Measurements from ENCODE around the gene F10.

Gene F10

GRCh38 chr13:113119822-113120189 is 2.8 kb upstream of the F10 start:
- Histone ChIP-seq H3K4me3 (ENCODE audit: low read length) (no peak overlapping the region), H3K4me1 (ENCODE audit: insufficient read depth, low read length) (peaks cover 13% of the 10 kb centered on the region), H3K36me3 (ENCODE audit: insufficient read depth, low read length) (no peaks in the 10 kb centered on the region), H2AFZ (ENCODE audit: low read depth, low read length) (no peak overlapping the region), H3K9me3 (ENCODE audit: low read length) (no peaks in the 10 kb centered on the region), H3K27me3 (ENCODE audit: insufficient read depth, low read length) (no peaks in the 10 kb centered on the region)

DNA sequence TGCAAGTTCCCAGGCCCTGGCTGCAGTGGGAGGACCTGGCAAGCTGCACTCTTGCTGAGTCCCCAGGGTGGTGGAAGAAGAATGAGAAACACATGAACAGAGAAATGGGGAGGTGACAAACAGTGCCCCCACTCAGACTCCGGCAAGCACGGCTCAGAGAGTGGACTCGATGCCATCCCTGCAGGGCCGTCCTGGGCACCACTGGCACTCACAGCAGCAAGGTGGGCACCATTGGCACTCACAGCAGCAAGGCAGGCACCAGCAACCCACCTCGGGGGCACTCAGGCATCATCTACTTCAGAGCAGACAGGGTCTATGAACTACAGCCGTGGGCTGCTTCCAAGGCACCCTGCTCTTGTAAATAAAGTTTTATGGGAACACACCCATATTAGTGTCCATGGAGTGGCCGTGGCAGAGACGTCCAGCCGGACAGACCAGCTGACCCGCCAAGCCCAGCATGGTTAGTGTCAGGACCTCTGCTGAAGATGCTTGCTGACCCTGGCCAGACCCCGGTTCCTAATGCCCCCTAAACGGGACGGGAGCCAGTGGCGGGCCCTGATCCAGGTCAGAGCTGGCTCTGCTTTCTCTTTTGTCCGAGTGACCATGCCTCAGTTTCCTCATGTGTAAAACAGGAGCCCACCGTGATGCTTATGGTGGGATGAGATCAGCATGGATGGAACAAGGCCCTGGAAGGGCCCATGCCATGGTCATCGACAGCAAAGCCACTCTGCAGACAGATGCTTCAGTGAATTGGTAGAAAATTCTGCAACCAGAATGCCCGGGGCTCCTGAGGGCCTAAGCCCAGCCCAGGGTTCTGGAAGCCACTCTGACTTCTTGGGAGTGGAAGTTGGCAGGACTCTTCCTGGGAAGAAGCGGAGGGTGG is 2.1 kb upstream of the F10 start:
- Histone ChIP-seq H3K4me3 (ENCODE audit: low read length) (no peak overlapping the region), H3K27me3 (ENCODE audit: insufficient read depth, low read length) (no peaks in the 10 kb centered on the region), H3K4me1 (ENCODE audit: insufficient read depth, low read length) (peaks cover 13% of the 10 kb centered on the region), H3K9me3 (ENCODE audit: low read length) (no peaks in the 10 kb centered on the region), H2AFZ (ENCODE audit: low read depth, low read length) (no peak overlapping the region), H3K36me3 (ENCODE audit: insufficient read depth, low read length) (no peaks in the 10 kb centered on the region)

DNA sequence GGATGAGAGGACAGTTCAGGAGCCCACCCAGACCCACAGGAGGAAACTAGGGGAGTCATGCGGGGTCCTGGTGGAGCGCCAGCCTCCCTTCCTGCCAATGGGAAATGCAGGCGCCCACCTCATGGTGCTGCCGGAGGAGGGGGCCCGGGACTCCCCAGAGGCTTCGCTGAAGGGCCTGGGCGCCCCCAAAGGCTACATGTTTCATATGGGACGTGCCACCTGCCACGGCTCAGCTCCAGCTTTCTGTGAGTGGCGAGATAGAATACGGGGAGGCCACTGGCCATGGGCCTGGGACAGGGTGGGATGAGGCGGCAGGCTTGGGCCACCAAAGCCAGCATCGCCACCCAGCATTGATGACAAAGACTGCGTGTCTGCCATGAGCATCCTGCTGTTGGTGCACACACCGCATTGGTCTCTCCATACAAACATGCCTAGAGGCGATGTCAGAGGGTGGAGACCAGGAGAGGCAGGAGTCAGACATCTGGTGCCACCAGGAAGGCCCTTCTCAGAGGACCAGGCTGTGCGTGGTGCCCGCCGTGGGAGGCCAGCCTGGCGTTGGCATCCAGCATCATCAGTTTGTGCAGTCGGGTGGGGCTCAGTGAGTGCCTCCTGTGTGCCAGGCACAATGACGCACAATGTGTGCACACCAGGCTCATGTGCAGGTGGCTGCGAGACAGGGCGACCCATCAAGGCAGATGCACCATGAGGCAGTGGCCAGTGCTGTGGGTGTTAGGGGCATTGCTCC is 1.2 kb upstream of the F10 start:
- Histone ChIP-seq H3K27me3 (ENCODE audit: insufficient read depth, low read length) (no peaks in the 10 kb centered on the region), H2AFZ (ENCODE audit: low read depth, low read length) (no peak overlapping the region), H3K4me1 (ENCODE audit: insufficient read depth, low read length) (peaks cover 13% of the 10 kb centered on the region), H3K9me3 (ENCODE audit: low read length) (no peaks in the 10 kb centered on the region), H3K36me3 (ENCODE audit: insufficient read depth, low read length) (no peaks in the 10 kb centered on the region), H3K4me3 (ENCODE audit: low read length) (no peak overlapping the region)

DNA sequence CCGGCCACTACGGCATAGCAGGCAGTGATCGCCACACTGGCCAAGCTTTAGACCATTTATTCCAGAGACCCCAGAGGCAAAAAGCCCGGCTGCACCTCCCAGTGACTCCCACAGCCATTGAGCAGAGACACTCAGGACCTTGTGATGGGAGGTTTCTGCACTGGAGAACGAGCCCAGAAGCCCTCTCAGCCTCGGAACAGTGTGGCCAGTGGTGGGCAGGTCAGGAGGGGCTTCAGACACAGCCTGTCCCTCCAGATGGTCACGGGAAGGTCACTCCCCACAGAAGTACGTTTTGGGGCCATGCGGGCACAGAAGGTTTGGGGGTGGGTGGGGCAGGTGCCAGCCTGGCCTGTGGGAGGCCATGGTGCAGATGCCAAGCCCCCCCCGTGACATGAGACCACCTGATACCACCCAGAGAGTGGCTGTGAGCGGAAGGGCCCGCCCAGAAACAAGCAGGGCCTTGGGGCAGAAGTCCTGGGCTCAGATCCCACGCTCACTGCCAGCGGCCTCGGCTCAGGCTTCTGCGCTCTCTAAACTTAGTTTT is 599 bp upstream of the F10 start:
- H2AFZ ChIP-seq (ENCODE audit: low read depth, low read length) = no peak overlapping the region
- H3K36me3 ChIP-seq (ENCODE audit: insufficient read depth, low read length) = no peaks in the 10 kb centered on the region
- no peak overlapping the region for H3K4me3 ChIP-seq (ENCODE audit: low read length)
- H3K9me3 ChIP-seq (ENCODE audit: low read length) = no peaks in the 10 kb centered on the region
- H3K4me1 ChIP-seq (ENCODE audit: insufficient read depth, low read length) = peaks cover 13% of the 10 kb centered on the region
- no peaks in the 10 kb centered on the region for H3K27me3 ChIP-seq (ENCODE audit: insufficient read depth, low read length)

GRCh38 chr13:113123226-113124201 is 915 bp downstream of the F10 start:
- H3K4me3 ChIP-seq (ENCODE audit: low read length) = no peak overlapping the region

GRCh38 chr13:113124211-113124970 is 1.8 kb downstream of the F10 start:
- Histone ChIP-seq H3K27me3 (ENCODE audit: insufficient read depth, low read length) (no peaks in the 10 kb centered on the region), H3K4me3 (ENCODE audit: low read length) (no peak overlapping the region), H3K9me3 (ENCODE audit: low read length) (no peaks in the 10 kb centered on the region), H3K36me3 (ENCODE audit: insufficient read depth, low read length) (no peaks in the 10 kb centered on the region), H3K4me1 (ENCODE audit: insufficient read depth, low read length) (peaks cover 13% of the 10 kb centered on the region), H2AFZ (ENCODE audit: low read depth, low read length) (no peak overlapping the region)

More at GRCh38 chr13:113123226-113124201, 915 bp downstream of the F10 start:
- H3K36me3 ChIP-seq (ENCODE audit: insufficient read depth, low read length) = no peaks in the 10 kb centered on the region
- no peaks in the 10 kb centered on the region for H3K27me3 ChIP-seq (ENCODE audit: insufficient read depth, low read length)
- H3K9me3 ChIP-seq (ENCODE audit: low read length) = no peaks in the 10 kb centered on the region
- H3K4me1 ChIP-seq (ENCODE audit: insufficient read depth, low read length) = peaks cover 13% of the 10 kb centered on the region
- no peak overlapping the region for H2AFZ ChIP-seq (ENCODE audit: low read depth, low read length)

GRCh38 chr13:113125506-113126264 is 3.1 kb downstream of the F10 start:
- Histone ChIP-seq H2AFZ (ENCODE audit: low read depth, low read length) (no peak overlapping the region), H3K27me3 (ENCODE audit: insufficient read depth, low read length) (no peaks in the 10 kb centered on the region), H3K4me3 (ENCODE audit: low read length) (no peak overlapping the region), H3K36me3 (ENCODE audit: insufficient read depth, low read length) (no peaks in the 10 kb centered on the region), H3K4me1 (ENCODE audit: insufficient read depth, low read length) (peaks cover 13% of the 10 kb centered on the region), H3K9me3 (ENCODE audit: low read length) (no peaks in the 10 kb centered on the region)

GRCh38 chr13:113126265-113127150 is 3.9 kb downstream of the F10 start:
- H3K36me3 ChIP-seq (ENCODE audit: insufficient read depth, low read length) = no peaks in the 10 kb centered on the region
- peaks cover 2% of the 10 kb centered on the region for H3K27me3 ChIP-seq (ENCODE audit: insufficient read depth, low read length)
- no peak overlapping the region for H2AFZ ChIP-seq (ENCODE audit: low read depth, low read length)

GRCh38 chr13:113129480-113129879 is 6.9 kb downstream of the F10 start:
- no peak overlapping the region for H2AFZ ChIP-seq (ENCODE audit: low read depth, low read length)
- H3K4me1 ChIP-seq (ENCODE audit: insufficient read depth, low read length) = no peaks in the 10 kb centered on the region
- H3K4me3 ChIP-seq (ENCODE audit: low read length) = no peak overlapping the region
- no peaks in the 10 kb centered on the region for H3K36me3 ChIP-seq (ENCODE audit: insufficient read depth, low read length)
- peaks cover 4% of the 10 kb centered on the region for H3K27me3 ChIP-seq (ENCODE audit: insufficient read depth, low read length)
- H3K9me3 ChIP-seq (ENCODE audit: low read length) = no peaks in the 10 kb centered on the region

More at GRCh38 chr13:113126265-113127150, 3.9 kb downstream of the F10 start:
- peaks cover 13% of the 10 kb centered on the region for H3K4me1 ChIP-seq (ENCODE audit: insufficient read depth, low read length)
- H3K4me3 ChIP-seq (ENCODE audit: low read length) = no peak overlapping the region
- no peaks in the 10 kb centered on the region for H3K9me3 ChIP-seq (ENCODE audit: low read length)

- Histone ChIP-seq H3K4me3 (ENCODE audit: low read length) (no peak overlapping the region), H3K9me3 (ENCODE audit: low read length) (no peaks in the 10 kb centered on the region), H3K36me3 (ENCODE audit: insufficient read depth, low read length) (no peaks in the 10 kb centered on the region), H3K4me1 (ENCODE audit: insufficient read depth, low read length) (no peaks in the 10 kb centered on the region), H3K27me3 (ENCODE audit: insufficient read depth, low read length) (peaks cover 4% of the 10 kb centered on the region), H2AFZ (ENCODE audit: low read depth, low read length) (no peak overlapping the region)
Observed at GRCh38 chr13:113129921-113130750, 7.5 kb downstream of the F10 start.
